Fibroblast of the aortic adventitia (primary cell): ENCODE results near the gene ABHD2. TPM values are rescaled to one million over a fixed set of nuclear protein-coding genes. Genes with fewer than 3 reads are reported as not detected.
"Not testable (repeated sequence)": the region's sequence is repeated elsewhere in the genome, so short reads cannot be mapped to it uniquely, and the experiment has no call there.

ENCODE experiments used
- DNase-seq: peaks from one replicate; pipeline ENCODE4 v3.0.0-alpha.2; 2010; ENCODE audit warnings: low read depth
- H3K4me3 ChIP-seq: 2 replicates; pipeline ENCODE4 v1.5.1; 2011; ENCODE audit warnings: low read depth, mild to moderate bottlenecking, control low read depth, low read length, moderate library complexity
- CTCF ChIP-seq: IDR thresholded peaks from 2 replicates; pipeline ENCODE4 v1.5.1; 2011; ENCODE audit warnings: mild to moderate bottlenecking, low read length, control low read depth, inconsistent platforms; ENCODE audit not compliant: insufficient read depth
- total RNA-seq: library from RNA; depleted of rRNA; stranded (reverse); fragments of >200 nt; gene quantifications from 2 replicates; pipeline ENCODE4 v1.2.3, GENCODE V29; 2012; ENCODE audit warnings: low replicate concordance

ABHD2 gene
- total RNA-seq, 1 donor: 100 TPM

GRCh38 chr15:89139613-89140499, 51.6 kb downstream of the ABHD2 start:
- H3K4me3 ChIP-seq: no peak overlapping the region
- peak; percentile 65 for DNase-seq
- TF ChIP-seq CTCF: peak; percentile 45

GRCh38 chr15:89140595-89140994, 52.3 kb downstream of the ABHD2 start:
- no peak overlapping the region for H3K4me3 ChIP-seq
- no peak for DNase-seq
- TF ChIP-seq CTCF: no peak

- not testable (repeated sequence) for H3K4me3 ChIP-seq, DNase-seq
These were observed 52.9 kb downstream of the ABHD2 start for GRCh38 chr15:89141159-89141558.

GRCh38 chr15:89141885-89142284, 53.6 kb downstream of the ABHD2 start:
- DNase-seq: no peak
- H3K4me3 ChIP-seq: no peak overlapping the region
- TF ChIP-seq CTCF: no peak

DNA sequence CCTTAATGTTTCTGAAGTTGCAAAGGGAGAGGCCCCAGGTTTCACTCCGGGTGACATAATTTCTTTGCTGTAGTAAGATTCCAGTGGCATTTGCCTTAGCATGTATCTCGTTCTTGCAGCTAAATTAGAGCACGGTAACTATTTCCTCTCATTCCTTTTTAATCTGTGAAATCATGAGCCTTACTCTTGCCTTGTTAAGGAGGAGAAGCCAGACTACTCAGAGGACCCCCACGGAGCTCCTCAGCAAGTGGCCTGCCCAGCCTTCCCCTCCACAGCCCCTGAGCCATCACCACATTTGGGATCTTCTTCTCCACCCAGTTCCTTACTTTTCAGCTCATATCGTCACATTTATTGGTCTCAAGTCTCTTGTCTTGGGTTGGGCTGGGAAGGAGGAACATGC, 54.2 kb downstream of the ABHD2 start:
- no peak for DNase-seq
- no peak overlapping the region for H3K4me3 ChIP-seq
- no peak for TF ChIP-seq CTCF

DNA sequence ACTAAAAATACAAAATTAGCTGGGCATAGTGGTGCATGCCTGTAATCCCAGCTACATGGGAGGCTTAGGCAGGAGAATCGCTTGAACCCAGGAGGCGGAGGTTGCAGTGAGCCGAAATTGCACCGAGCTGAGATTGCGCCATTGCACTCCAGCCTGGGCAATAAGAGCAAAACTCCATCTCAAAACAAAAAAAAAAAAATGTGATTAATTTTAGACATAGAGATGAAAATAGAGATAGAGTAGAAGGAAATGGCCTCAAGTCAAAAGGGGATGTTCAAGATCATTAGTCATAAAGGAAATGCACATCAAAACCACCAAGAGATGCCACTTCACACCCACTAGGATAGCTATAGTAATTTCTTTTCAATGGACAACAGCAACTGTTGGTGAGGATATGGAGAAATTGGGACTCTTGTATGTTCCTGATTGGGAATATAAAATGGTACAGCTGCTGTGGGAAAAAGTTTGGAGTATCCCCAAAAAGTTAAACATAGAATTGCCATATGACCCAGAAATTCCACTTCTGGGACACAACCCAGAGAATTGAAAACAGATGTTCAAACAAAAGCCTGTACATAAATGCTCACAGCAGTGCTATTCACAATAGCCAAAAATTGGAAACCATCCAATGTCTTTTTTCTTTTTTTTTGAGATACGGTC, 55.4 kb downstream of the ABHD2 start:
- peak; percentile 99 for DNase-seq
- H3K4me3 ChIP-seq: no peak overlapping the region
- TF ChIP-seq CTCF: no peak

DNA sequence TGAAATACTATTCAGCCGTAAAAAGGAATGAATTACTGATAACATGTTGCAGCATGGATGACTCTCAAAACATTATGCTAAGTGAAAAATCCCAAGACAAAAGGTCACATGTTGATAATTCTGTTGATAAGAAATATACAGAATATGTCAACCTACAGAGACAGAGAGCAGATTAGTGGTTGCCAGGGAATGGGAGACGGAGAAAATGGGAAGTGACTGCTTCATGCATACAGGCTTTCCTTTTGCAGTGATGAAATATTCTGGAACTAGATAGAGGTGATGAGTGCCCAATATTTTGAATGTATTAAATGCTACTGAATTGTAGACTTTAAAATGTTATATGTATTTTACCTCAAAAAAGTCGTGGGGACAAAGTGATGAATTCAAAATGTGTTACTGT, 56.2 kb downstream of the ABHD2 start:
- TF ChIP-seq CTCF: no peak
- no peak overlapping the region for H3K4me3 ChIP-seq
- DNase-seq: no peak
